HEK293T (cell line): ENCODE results near the gene LMX1B.

Source experiments
- FOXA1 ChIP-seq: fragments of 450-650 bp; IDR thresholded peaks from 2 replicates; pipeline ENCODE4 v1.6.1; 2016; ENCODE audit warnings: mild to moderate bottlenecking
- HDGF ChIP-seq: fragments of 450-650 bp; IDR thresholded peaks from 2 replicates; pipeline ENCODE4 v1.6.1; 2017; ENCODE audit warnings: antibody characterized with exemption, borderline replicate concordance
- SP1 ChIP-seq: fragments of 450-650 bp; IDR thresholded peaks from 2 replicates; pipeline ENCODE4 v1.6.1; 2017
- TARDBP ChIP-seq: fragments of 450-650 bp; IDR thresholded peaks from 2 replicates; pipeline ENCODE4 v1.6.1; 2016

DNA sequence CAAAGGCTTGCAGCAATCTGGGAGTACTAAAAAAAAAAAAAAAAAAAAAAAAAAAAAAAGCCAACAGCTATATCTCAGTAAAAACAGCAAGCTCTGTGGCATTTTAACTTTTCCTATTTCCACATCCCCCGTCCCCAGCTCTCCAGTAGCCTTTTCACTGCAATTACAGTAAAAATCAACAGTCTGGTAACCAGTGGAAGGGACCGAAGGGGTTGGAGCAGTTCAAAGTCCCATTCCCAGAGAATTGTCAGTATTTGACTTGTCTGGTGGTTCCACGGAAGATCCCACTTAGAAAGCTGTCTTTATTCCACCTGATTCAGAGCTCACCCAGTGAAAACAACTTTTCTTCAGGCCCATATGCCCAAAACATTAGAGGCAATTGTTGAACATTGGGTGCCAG, 119.3 kb downstream of the LMX1B start:
- TF ChIP-seq TARDBP = no peak
- TF ChIP-seq HDGF = no peak
- no peak for TF ChIP-seq SP1
- no peak for TF ChIP-seq FOXA1
